ENCODE data around the gene PGM2.

Gene PGM2

GRCh38 chr4:37797374-37797773 is 29.1 kb upstream of the PGM2 start:
- no peak overlapping the region for H3K27ac ChIP-seq (ENCODE audit: low read depth, low read length)
- no peak overlapping the region for H3K4me3 ChIP-seq (ENCODE audit: low read depth in 1 of 2, low read length in 2 of 2)
- no peaks in the 10 kb centered on the region for H3K4me1 ChIP-seq (ENCODE audit: insufficient read depth, low read length)
- H3K36me3 ChIP-seq (ENCODE audit: insufficient read depth, low read length) = no peaks in the 10 kb centered on the region
- H3K27me3 ChIP-seq (ENCODE audit: control insufficient read depth in 1 of 2, insufficient read depth in 2 of 2, low read length in 2 of 2) = no peaks in the 10 kb centered on the region
- H3K9ac ChIP-seq (ENCODE audit: low read length) = no peak overlapping the region
- H3K9me3 ChIP-seq (ENCODE audit: low read length) = no peaks in the 10 kb centered on the region

DNA sequence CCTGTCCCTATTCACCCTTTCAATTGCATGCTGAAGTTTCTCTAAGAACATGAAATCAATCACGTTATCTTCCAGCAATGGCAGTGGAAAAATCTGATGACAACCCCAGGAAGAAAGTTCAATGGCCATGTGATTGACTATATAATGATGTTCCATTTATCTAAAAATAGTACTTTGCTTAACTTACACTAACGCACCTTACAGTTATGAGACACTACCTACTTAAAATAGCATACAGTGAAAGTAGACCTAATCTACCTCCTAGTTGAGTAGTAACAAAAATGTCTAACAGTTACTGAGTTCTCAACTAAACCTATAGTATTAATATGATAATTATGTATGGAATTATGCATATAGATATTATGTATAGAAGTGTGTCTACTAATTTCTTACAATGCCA is 28.6 kb upstream of the PGM2 start:
- H3K27ac ChIP-seq (ENCODE audit: low read depth, low read length) = no peak overlapping the region
- H3K4me3 ChIP-seq (ENCODE audit: low read depth in 1 of 2, low read length in 2 of 2) = no peak overlapping the region
- H3K9ac ChIP-seq (ENCODE audit: low read length) = no peak overlapping the region
- H3K36me3 ChIP-seq (ENCODE audit: insufficient read depth, low read length) = no peaks in the 10 kb centered on the region
- no peaks in the 10 kb centered on the region for H3K9me3 ChIP-seq (ENCODE audit: low read length)
- no peaks in the 10 kb centered on the region for H3K4me1 ChIP-seq (ENCODE audit: insufficient read depth, low read length)
- no peaks in the 10 kb centered on the region for H3K27me3 ChIP-seq (ENCODE audit: control insufficient read depth in 1 of 2, insufficient read depth in 2 of 2, low read length in 2 of 2)

- Histone ChIP-seq H3K9me3 (ENCODE audit: low read length) (no peaks in the 10 kb centered on the region), H3K4me1 (ENCODE audit: insufficient read depth, low read length) (peaks cover under 1% of the 10 kb centered on the region), H3K27ac (ENCODE audit: low read depth, low read length) (no peak overlapping the region), H3K36me3 (ENCODE audit: insufficient read depth, low read length) (no peaks in the 10 kb centered on the region), H3K4me3 (ENCODE audit: low read depth in 1 of 2, low read length in 2 of 2) (no peak overlapping the region), H3K27me3 (ENCODE audit: control insufficient read depth in 1 of 2, insufficient read depth in 2 of 2, low read length in 2 of 2) (no peaks in the 10 kb centered on the region), H3K9ac (ENCODE audit: low read length) (no peak overlapping the region)
Measured at GRCh38 chr4:37798616-37799015, 27.9 kb upstream of the PGM2 start.

DNA sequence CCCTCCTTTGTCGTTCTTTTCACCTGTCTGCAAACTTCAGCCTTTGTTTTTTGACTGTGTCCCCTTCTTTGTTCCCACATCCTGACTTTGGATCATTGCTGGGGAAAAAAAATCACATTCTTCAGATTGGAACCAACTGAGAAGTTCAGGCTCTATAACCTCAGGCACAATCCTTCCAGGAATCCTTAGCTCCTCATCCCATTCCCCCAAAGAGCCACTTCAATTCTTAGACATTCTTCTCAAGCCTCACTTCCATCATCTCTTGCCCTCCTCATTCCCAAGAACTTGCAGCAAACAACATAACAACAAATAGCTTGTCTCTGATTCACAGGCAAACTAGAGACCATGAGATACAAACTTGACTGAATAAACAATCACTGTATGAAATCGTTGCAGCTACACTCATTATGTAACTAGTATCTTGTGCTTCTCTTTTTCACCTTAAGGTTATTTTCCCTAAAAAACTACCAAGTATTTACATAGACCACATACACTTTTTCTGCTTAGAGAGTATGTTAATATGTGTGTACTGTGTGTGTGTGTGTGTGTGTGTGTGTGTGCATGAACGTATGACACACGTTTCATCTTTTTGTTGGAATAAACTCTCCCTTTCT is 26.4 kb upstream of the PGM2 start:
- no peak overlapping the region for H3K27ac ChIP-seq (ENCODE audit: low read depth, low read length)
- no peaks in the 10 kb centered on the region for H3K9me3 ChIP-seq (ENCODE audit: low read length)
- H3K9ac ChIP-seq (ENCODE audit: low read length) = no peak overlapping the region
- H3K4me1 ChIP-seq (ENCODE audit: insufficient read depth, low read length) = peaks cover 10% of the 10 kb centered on the region
- H3K4me3 ChIP-seq (ENCODE audit: low read depth in 1 of 2, low read length in 2 of 2) = no peak overlapping the region
- no peaks in the 10 kb centered on the region for H3K27me3 ChIP-seq (ENCODE audit: control insufficient read depth in 1 of 2, insufficient read depth in 2 of 2, low read length in 2 of 2)
- H3K36me3 ChIP-seq (ENCODE audit: insufficient read depth, low read length) = no peaks in the 10 kb centered on the region

GRCh38 chr4:37802068-37802666 is 24.3 kb upstream of the PGM2 start:
- Histone ChIP-seq H3K4me3 (ENCODE audit: low read depth in 1 of 2, low read length in 2 of 2) (no peak overlapping the region), H3K36me3 (ENCODE audit: insufficient read depth, low read length) (no peaks in the 10 kb centered on the region), H3K9me3 (ENCODE audit: low read length) (no peaks in the 10 kb centered on the region), H3K4me1 (ENCODE audit: insufficient read depth, low read length) (peaks cover 21% of the 10 kb centered on the region), H3K27ac (ENCODE audit: low read depth, low read length) (no peak overlapping the region), H3K27me3 (ENCODE audit: control insufficient read depth in 1 of 2, insufficient read depth in 2 of 2, low read length in 2 of 2) (no peaks in the 10 kb centered on the region), H3K9ac (ENCODE audit: low read length) (no peak overlapping the region)

- H3K9ac ChIP-seq (ENCODE audit: low read length) = no peak overlapping the region
- H3K4me3 ChIP-seq (ENCODE audit: low read depth in 1 of 2, low read length in 2 of 2) = no peak overlapping the region
- H3K36me3 ChIP-seq (ENCODE audit: insufficient read depth, low read length) = no peaks in the 10 kb centered on the region
- H3K27me3 ChIP-seq (ENCODE audit: control insufficient read depth in 1 of 2, insufficient read depth in 2 of 2, low read length in 2 of 2) = no peaks in the 10 kb centered on the region
- H3K27ac ChIP-seq (ENCODE audit: low read depth, low read length) = no peak overlapping the region
- H3K4me1 ChIP-seq (ENCODE audit: insufficient read depth, low read length) = peaks cover 21% of the 10 kb centered on the region
- H3K9me3 ChIP-seq (ENCODE audit: low read length) = no peaks in the 10 kb centered on the region
Measured at GRCh38 chr4:37803348-37803973, 23.0 kb upstream of the PGM2 start.

DNA sequence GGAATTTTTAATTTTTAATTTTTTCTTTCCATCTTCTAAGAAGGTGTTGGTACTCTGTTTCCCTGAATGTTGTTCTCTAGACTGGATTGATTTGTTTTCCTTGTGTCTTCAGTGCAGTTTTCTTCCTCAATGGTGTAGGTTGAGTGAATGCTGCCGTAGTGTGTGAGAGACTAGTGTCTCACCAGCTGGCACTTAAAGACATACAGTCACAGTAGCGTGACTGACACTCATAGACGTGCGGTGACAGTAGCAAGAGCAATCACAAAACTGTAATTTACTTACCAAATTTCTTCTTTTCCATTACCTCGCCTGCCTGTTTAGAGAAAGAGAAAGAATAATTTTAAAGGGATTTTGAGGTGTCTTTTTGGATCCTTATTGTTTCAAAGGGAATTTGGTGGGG is 21.4 kb upstream of the PGM2 start:
- Histone ChIP-seq H3K9ac (ENCODE audit: low read length) (no peak overlapping the region), H3K27me3 (ENCODE audit: control insufficient read depth in 1 of 2, insufficient read depth in 2 of 2, low read length in 2 of 2) (no peaks in the 10 kb centered on the region), H3K9me3 (ENCODE audit: low read length) (no peaks in the 10 kb centered on the region), H3K27ac (ENCODE audit: low read depth, low read length) (peak overlapping the region; percentile 23), H3K36me3 (ENCODE audit: insufficient read depth, low read length) (no peaks in the 10 kb centered on the region), H3K4me3 (ENCODE audit: low read depth in 1 of 2, low read length in 2 of 2) (no peak overlapping the region), H3K4me1 (ENCODE audit: insufficient read depth, low read length) (peaks cover 21% of the 10 kb centered on the region)

DNA sequence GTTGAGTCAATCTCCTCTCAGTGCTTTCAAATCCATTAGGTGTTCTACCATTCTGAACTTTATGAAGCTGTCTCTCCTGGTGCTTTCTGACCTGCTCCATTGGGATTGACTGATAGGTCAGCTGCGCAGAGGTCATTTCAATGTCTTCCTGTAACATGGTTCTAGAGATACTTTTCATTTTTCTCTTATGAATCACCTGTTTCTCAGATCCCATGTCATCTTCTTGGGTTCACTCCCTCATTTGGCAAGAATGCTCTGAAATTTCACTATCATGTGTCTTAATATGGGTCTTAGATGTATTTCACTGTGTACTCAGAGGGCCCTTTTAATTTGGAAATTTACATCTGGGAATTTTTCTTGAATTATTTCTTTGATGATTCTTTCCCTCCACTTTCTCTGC is 13.8 kb upstream of the PGM2 start:
- Histone ChIP-seq H3K27me3 (ENCODE audit: control insufficient read depth in 1 of 2, insufficient read depth in 2 of 2, low read length in 2 of 2) (no peaks in the 10 kb centered on the region), H3K4me1 (ENCODE audit: insufficient read depth, low read length) (no peaks in the 10 kb centered on the region), H3K9me3 (ENCODE audit: low read length) (no peaks in the 10 kb centered on the region), H3K9ac (ENCODE audit: low read length) (no peak overlapping the region), H3K27ac (ENCODE audit: low read depth, low read length) (no peak overlapping the region), H3K36me3 (ENCODE audit: insufficient read depth, low read length) (no peaks in the 10 kb centered on the region), H3K4me3 (ENCODE audit: low read depth in 1 of 2, low read length in 2 of 2) (no peak overlapping the region)

DNA sequence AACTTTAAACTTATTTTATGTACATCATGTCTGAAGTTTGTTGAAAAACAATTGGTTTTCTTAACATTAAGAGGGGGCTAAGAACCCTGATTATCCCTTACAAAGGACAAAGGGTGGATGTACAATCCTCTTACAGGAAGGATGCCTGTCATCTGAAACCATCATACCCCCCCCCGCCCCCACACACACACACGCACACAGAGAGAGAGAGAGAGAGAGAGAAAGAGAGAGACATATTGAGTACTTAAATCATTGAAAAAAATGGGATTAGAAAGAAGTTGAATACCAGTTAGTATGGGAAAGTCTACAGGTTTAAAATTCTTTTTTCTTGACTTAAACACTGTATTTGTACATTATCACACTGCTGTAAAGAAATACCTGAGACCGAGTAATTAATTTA is 10.9 kb upstream of the PGM2 start:
- no peak overlapping the region for H3K27ac ChIP-seq (ENCODE audit: low read depth, low read length)
- H3K9me3 ChIP-seq (ENCODE audit: low read length) = no peaks in the 10 kb centered on the region
- no peak overlapping the region for H3K4me3 ChIP-seq (ENCODE audit: low read depth in 1 of 2, low read length in 2 of 2)

GRCh38 chr4:37816006-37816405 is 10.5 kb upstream of the PGM2 start:
- Histone ChIP-seq H3K4me1 (ENCODE audit: insufficient read depth, low read length) (no peaks in the 10 kb centered on the region), H3K4me3 (ENCODE audit: low read depth in 1 of 2, low read length in 2 of 2) (no peak overlapping the region), H3K36me3 (ENCODE audit: insufficient read depth, low read length) (no peaks in the 10 kb centered on the region), H3K9ac (ENCODE audit: low read length) (no peak overlapping the region), H3K27ac (ENCODE audit: low read depth, low read length) (no peak overlapping the region), H3K27me3 (ENCODE audit: control insufficient read depth in 1 of 2, insufficient read depth in 2 of 2, low read length in 2 of 2) (no peaks in the 10 kb centered on the region), H3K9me3 (ENCODE audit: low read length) (no peaks in the 10 kb centered on the region)

More for the DNA sequence above, 10.9 kb upstream of the PGM2 start:
- H3K9ac ChIP-seq (ENCODE audit: low read length) = no peak overlapping the region
- no peaks in the 10 kb centered on the region for H3K36me3 ChIP-seq (ENCODE audit: insufficient read depth, low read length)
- H3K27me3 ChIP-seq (ENCODE audit: control insufficient read depth in 1 of 2, insufficient read depth in 2 of 2, low read length in 2 of 2) = no peaks in the 10 kb centered on the region
- no peaks in the 10 kb centered on the region for H3K4me1 ChIP-seq (ENCODE audit: insufficient read depth, low read length)

DNA sequence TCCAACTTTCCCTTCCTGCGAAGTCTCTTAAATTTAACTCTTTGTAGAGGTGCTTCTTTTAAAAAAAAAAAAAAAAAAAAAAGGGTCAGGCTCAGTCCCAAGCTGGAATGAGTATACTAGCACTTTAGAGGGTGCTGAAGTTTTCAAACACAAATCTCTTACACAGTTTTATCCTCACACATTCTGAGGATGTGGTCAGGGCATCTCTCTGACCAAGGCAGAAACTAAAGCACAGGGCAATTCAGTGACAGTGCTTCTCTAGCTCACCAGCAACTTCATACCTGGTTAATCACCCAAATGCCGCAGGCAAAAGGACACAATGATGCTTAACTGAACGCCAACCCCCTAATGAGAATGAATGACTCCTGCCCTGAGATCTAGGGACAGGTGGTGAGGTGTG is 9.8 kb upstream of the PGM2 start:
- H3K36me3 ChIP-seq (ENCODE audit: insufficient read depth, low read length) = no peaks in the 10 kb centered on the region
- H3K27ac ChIP-seq (ENCODE audit: low read depth, low read length) = no peak overlapping the region
- H3K9me3 ChIP-seq (ENCODE audit: low read length) = no peaks in the 10 kb centered on the region
- H3K9ac ChIP-seq (ENCODE audit: low read length) = no peak overlapping the region
- H3K4me3 ChIP-seq (ENCODE audit: low read depth in 1 of 2, low read length in 2 of 2) = no peak overlapping the region
- H3K4me1 ChIP-seq (ENCODE audit: insufficient read depth, low read length) = no peaks in the 10 kb centered on the region
- H3K27me3 ChIP-seq (ENCODE audit: control insufficient read depth in 1 of 2, insufficient read depth in 2 of 2, low read length in 2 of 2) = no peaks in the 10 kb centered on the region

- Histone ChIP-seq H3K9ac (ENCODE audit: low read length) (no peak overlapping the region), H3K36me3 (ENCODE audit: insufficient read depth, low read length) (no peaks in the 10 kb centered on the region), H3K4me3 (ENCODE audit: low read depth in 1 of 2, low read length in 2 of 2) (no peak overlapping the region), H3K9me3 (ENCODE audit: low read length) (no peaks in the 10 kb centered on the region), H3K27ac (ENCODE audit: low read depth, low read length) (no peak overlapping the region), H3K27me3 (ENCODE audit: control insufficient read depth in 1 of 2, insufficient read depth in 2 of 2, low read length in 2 of 2) (no peaks in the 10 kb centered on the region), H3K4me1 (ENCODE audit: insufficient read depth, low read length) (no peaks in the 10 kb centered on the region)
Measured at GRCh38 chr4:37818752-37819151, 7.7 kb upstream of the PGM2 start.

Measured in muscle layer of colon (tissue), 2 donors.